Activated T-helper 1 cell treated with anti-CD3 and anti-CD28 coated beads, Interleukin-12 subunit alpha, Interleukin-12 subunit beta, Interleukin-2, Interleukin-4 antibody, amounts not matched to agents 30 ng/mL and 10 ng/mL and 1 ng/mL, durations not matched to agents 14 hours and 24 hours and 36 hours (primary cell): ENCODE data around the gene RHOT1. TPM values are rescaled to one million over a fixed set of nuclear protein-coding genes. Genes with fewer than 3 reads are reported as not detected.

Experiments used
- DNase-seq: peaks from one replicate; pipeline ENCODE4 v3.0.0; 2021; ENCODE audit warnings: low spot score
- H3K27ac Mint-ChIP-seq: one replicate; pipeline ENCODE4 v1.8.0; 2021; ENCODE audit warnings: mild to moderate bottlenecking, mixed read lengths
- H3K27me3 Mint-ChIP-seq: one replicate; pipeline ENCODE4 v1.8.0; 2022; ENCODE audit warnings: mild to moderate bottlenecking, moderate library complexity, mixed read lengths; ENCODE audit not compliant: insufficient read depth
- H3K36me3 Mint-ChIP-seq: one replicate; pipeline ENCODE4 v1.8.0; 2021; ENCODE audit warnings: low read depth, mixed read lengths
- H3K4me1 Mint-ChIP-seq: one replicate; pipeline ENCODE4 v1.8.0; 2021; ENCODE audit warnings: low read depth, mixed read lengths
- H3K4me3 Mint-ChIP-seq: one replicate; pipeline ENCODE4 v1.8.0; 2021; ENCODE audit warnings: mild to moderate bottlenecking, moderate library complexity, mixed read lengths
- H3K9me3 Mint-ChIP-seq: one replicate; pipeline ENCODE4 v1.8.0; 2021; ENCODE audit warnings: mixed read lengths
- intact Hi-C: fragments of 100-400 bp; cut with micrococcal nuclease; formaldehyde crosslinking; loops from one replicate; pipeline ENCODE4 v1.15.1; 2024
- total RNA-seq: library from RNA; stranded (reverse); gene quantifications from 2 replicates; pipeline ENCODE4 v1.2.3, GENCODE V29; 2022

RHOT1 gene
- total RNA-seq, 1 donor from 2014 or later = 25.9 TPM

DNA sequence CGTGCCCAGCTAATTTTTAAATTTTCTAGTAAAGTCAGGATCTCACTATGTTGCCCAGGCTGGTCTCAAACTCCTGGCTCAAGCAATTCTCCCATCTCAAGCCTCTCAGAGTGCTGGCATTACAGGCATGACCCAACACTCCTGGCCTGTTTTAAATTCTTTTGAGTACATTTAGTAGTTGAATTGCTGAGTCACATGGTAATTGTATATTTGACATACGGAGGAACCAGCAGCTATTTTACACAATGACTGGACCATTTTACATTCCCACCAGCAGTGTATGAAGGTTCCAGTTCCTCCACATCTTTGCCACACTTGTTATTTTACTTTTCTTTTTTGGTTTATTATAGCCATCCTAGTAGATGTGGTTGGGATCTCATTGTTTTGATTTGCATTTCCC is 43.6 kb downstream of the RHOT1 start:
- no peak overlapping the region for H3K27ac Mint-ChIP-seq
- peaks cover 13% of the 10 kb centered on the region for H3K36me3 Mint-ChIP-seq
- H3K4me3 Mint-ChIP-seq = no peak overlapping the region
- H3K27me3 Mint-ChIP-seq = no peaks in the 10 kb centered on the region
- intact Hi-C loops = no loop called here
- no peaks in the 10 kb centered on the region for H3K9me3 Mint-ChIP-seq
- H3K4me1 Mint-ChIP-seq = no peaks in the 10 kb centered on the region
- DNase-seq = no peak

DNA sequence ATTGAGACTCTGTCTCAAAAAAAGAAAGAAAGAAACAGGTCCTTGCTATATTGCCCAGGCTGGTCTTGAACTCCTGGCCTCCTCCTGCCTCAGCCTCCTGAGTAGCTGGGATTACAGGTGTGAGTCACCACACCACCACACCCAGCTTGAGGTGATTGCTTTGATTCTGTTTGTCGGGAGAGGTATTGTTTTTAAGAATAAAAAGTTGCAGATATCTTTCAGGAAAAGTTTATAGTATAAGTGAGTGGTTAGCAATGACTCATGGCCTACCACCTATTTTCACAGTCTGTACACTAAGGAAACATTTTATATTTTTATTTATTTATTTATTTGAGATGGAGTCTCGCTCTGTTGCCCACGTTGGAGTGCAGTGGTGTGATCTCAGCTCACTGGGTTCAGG is 45.0 kb downstream of the RHOT1 start:
- intact Hi-C loops = no loop called here
- Mint-ChIP-seq H3K9me3 (no peaks in the 10 kb centered on the region), H3K4me3 (no peak overlapping the region)

DNA sequence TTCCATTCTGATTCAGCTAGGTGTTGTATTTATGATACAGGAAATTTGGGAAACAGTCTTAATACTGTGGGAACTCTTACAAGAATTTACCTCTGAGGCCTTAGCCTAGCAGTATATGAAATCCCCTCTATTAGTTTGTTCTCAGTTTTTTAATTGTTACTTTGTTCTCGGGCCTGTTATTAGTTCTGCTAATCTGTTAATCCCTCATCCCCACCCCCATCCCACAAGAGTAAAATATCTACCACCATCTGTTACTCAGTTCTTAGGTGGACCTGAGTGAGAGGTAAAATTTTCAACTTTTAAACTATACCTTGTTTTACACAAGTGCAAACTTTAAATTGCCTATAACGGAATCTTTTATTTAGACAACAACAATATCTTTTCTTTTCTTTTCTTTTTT is 47.0 kb downstream of the RHOT1 start:
- no peak overlapping the region for H3K27ac Mint-ChIP-seq
- peaks cover 11% of the 10 kb centered on the region for H3K36me3 Mint-ChIP-seq
- intact Hi-C loops = no loop called here
- no peaks in the 10 kb centered on the region for H3K27me3 Mint-ChIP-seq
- no peaks in the 10 kb centered on the region for H3K9me3 Mint-ChIP-seq
- DNase-seq = no peak
- H3K4me3 Mint-ChIP-seq = no peak overlapping the region
- H3K4me1 Mint-ChIP-seq = no peaks in the 10 kb centered on the region

More for the DNA sequence above, 45.0 kb downstream of the RHOT1 start:
- no peaks in the 10 kb centered on the region for H3K4me1 Mint-ChIP-seq
- DNase-seq = no peak
- no peaks in the 10 kb centered on the region for H3K27me3 Mint-ChIP-seq
- no peak overlapping the region for H3K27ac Mint-ChIP-seq
- peaks cover 7% of the 10 kb centered on the region for H3K36me3 Mint-ChIP-seq

DNA sequence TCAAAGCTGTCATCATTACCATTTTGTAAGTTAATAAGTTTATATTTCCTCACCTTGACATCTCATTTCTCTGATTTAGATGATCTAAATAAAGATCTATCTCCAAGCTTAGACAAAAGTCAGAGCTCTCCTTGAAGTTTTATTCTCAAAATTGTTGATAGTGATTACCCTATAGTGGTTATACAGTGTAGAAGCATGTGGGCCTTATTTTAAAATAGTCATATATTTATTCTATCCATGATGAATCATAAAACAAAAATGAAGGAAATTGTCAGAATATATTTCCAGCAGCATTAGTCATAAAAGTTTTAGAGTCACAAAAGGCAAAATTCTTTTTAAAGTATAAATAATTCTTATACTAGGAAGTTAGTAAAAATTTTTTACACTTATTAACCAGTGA is 49.0 kb downstream of the RHOT1 start:
- intact Hi-C loops = no loop called here
- no peaks in the 10 kb centered on the region for H3K9me3 Mint-ChIP-seq
- no peak overlapping the region for H3K4me3 Mint-ChIP-seq

DNA sequence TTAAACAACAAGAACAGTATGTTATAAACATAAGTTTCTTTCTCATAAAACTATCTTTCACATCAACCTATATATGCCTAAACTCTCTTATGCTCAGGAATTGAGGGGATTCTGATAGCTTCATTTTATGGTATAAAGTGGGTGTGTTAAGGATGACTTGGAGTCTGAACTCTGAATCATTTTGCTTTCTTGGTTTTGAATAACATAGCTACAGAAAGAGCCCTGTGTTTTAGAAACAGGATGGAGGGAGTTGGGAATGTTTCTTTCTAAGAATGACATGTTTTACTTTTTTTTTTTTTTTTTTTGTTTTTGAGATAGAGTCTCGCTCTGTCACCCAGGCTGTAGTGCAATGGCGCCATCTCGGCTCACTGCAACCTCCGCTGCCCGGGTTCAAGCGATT is 50.1 kb downstream of the RHOT1 start:
- intact Hi-C loops = no loop called here
- H3K4me3 Mint-ChIP-seq = no peak overlapping the region
- peaks cover 19% of the 10 kb centered on the region for H3K36me3 Mint-ChIP-seq
- H3K27ac Mint-ChIP-seq = no peak overlapping the region
- DNase-seq = no peak
- no peaks in the 10 kb centered on the region for H3K27me3 Mint-ChIP-seq
- no peaks in the 10 kb centered on the region for H3K4me1 Mint-ChIP-seq
- no peaks in the 10 kb centered on the region for H3K9me3 Mint-ChIP-seq

More for the DNA sequence above, 49.0 kb downstream of the RHOT1 start:
- no peaks in the 10 kb centered on the region for H3K4me1 Mint-ChIP-seq
- H3K27me3 Mint-ChIP-seq = no peaks in the 10 kb centered on the region
- no peak for DNase-seq
- no peak overlapping the region for H3K27ac Mint-ChIP-seq
- peaks cover 15% of the 10 kb centered on the region for H3K36me3 Mint-ChIP-seq

DNA sequence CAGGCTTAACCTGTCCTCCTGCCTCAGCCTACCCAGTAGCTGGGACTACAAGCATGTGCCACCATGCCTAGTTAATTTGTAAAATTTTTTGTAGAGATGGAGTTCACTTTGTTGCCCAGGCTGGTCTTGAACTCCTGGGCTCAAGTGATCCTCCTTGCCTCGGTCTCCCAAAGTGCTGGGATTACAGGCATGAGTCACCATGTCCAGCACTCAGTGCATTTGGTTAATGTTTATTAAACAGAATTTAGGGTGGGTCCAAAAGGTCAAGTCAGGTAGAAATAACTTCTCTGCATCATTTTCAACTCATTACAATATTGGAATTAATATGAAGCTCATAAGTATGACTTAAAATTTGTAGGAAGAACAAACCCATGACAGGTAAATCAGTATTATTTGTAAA is 55.7 kb downstream of the RHOT1 start:
- no peak overlapping the region for H3K27ac Mint-ChIP-seq
- no peaks in the 10 kb centered on the region for H3K27me3 Mint-ChIP-seq
- peaks cover 26% of the 10 kb centered on the region for H3K36me3 Mint-ChIP-seq
- intact Hi-C loops = no loop called here
- H3K4me1 Mint-ChIP-seq = no peaks in the 10 kb centered on the region
- no peak overlapping the region for H3K4me3 Mint-ChIP-seq
- DNase-seq = no peak
- no peaks in the 10 kb centered on the region for H3K9me3 Mint-ChIP-seq

DNA sequence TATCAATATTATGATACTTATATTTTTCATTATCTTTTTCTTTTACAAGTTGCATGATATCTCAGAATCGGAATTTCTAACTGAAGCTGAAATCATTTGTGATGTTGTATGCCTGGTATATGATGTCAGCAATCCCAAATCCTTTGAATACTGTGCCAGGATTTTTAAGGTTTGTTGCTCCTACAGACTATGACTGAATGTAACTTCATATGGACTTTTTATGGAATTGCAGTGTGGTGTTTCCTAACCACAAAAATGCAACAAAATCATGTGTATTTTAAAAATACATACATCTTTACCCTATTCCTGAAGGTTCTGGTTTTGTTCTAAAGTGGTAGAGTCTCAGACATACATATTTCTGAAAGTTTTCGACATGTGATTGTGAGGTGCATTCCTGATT is 64.6 kb downstream of the RHOT1 start:
- Mint-ChIP-seq H3K36me3 (peaks cover 28% of the 10 kb centered on the region), H3K4me1 (no peaks in the 10 kb centered on the region), H3K27me3 (no peaks in the 10 kb centered on the region), H3K27ac (no peak overlapping the region), H3K4me3 (no peak overlapping the region), H3K9me3 (no peaks in the 10 kb centered on the region)
- intact Hi-C loops = loop anchor here (10.0 kb wide), 1 partner anchor 58 kb away; the partner anchor contains the start of gene RHBDL3
- DNase-seq = no peak

DNA sequence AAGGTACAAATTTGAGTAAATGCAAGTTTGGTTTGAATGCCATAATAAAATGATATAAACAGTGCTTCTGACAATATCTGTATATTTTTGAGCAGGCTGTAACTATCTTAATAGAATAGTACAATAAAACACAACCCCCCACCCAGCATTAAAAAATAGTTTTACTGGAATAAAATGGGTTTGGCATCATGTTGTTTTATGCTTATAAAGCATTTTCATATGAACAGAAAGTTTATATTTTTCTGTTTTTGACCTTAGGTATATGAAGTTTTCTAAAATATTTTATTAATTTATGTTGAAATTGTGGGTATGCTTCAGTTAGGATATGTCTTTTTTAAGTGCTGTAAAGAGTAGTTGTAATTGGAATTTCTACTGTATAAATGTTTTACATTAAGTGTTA is 66.1 kb downstream of the RHOT1 start:
- no peaks in the 10 kb centered on the region for H3K4me1 Mint-ChIP-seq
- H3K36me3 Mint-ChIP-seq = peaks cover 34% of the 10 kb centered on the region
- DNase-seq = no peak
- H3K9me3 Mint-ChIP-seq = no peaks in the 10 kb centered on the region
- H3K4me3 Mint-ChIP-seq = no peak overlapping the region
- H3K27me3 Mint-ChIP-seq = no peaks in the 10 kb centered on the region
- intact Hi-C loops = loop anchor here (10.0 kb wide), 1 partner anchor 56 kb away; the partner anchor contains the start of gene RHBDL3
- H3K27ac Mint-ChIP-seq = no peak overlapping the region

DNA sequence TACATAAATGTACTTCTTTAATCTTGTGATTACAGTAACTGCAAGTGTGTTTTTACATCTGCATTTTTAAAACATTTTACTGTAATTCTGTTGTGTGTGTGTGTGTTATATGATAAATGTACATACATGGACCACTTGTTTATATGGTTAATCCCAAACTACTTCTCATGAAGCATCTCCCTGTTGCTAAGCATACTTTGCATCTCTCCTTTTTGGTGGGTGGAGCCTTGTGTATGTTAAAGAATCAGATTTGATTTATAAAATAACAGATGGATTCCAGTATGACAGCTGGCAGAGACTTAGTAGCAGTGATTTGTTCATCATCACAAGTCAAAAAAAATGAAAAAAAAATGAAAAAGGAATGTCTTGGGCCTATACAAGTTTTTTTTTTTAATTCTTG is 67.3 kb downstream of the RHOT1 start:
- no peak for DNase-seq
- Mint-ChIP-seq H3K36me3 (peaks cover 37% of the 10 kb centered on the region), H3K27me3 (no peaks in the 10 kb centered on the region), H3K4me1 (no peaks in the 10 kb centered on the region), H3K27ac (no peak overlapping the region), H3K9me3 (no peaks in the 10 kb centered on the region), H3K4me3 (no peak overlapping the region)
- intact Hi-C loops = loop anchor here (10.0 kb wide), 1 partner anchor 55 kb away; the partner anchor contains the start of gene RHBDL3

DNA sequence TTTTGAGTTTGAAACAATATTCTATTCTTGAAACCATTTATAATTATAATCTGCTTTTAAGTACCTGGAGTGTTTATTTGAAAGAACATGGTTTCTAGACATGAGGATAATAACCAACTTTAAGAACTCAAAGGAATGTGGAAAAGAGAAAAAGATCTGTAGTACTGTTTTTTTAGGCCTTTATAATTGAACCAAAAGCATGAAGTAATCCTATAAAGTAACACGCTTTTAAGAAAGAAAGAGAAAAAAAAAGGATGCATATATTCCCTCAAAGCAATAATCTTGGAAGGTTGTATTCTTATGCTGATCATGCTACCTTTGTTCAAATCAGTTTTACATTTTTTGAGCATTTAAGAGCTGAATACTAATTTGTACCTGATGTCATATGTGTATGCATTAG is 69.4 kb downstream of the RHOT1 start:
- H3K27ac Mint-ChIP-seq = no peak overlapping the region
- peaks cover 34% of the 10 kb centered on the region for H3K36me3 Mint-ChIP-seq
- intact Hi-C loops = no loop called here
- no peak for DNase-seq
- H3K27me3 Mint-ChIP-seq = peaks cover 2% of the 10 kb centered on the region
- no peaks in the 10 kb centered on the region for H3K4me1 Mint-ChIP-seq
- no peak overlapping the region for H3K4me3 Mint-ChIP-seq
- H3K9me3 Mint-ChIP-seq = no peaks in the 10 kb centered on the region

DNA sequence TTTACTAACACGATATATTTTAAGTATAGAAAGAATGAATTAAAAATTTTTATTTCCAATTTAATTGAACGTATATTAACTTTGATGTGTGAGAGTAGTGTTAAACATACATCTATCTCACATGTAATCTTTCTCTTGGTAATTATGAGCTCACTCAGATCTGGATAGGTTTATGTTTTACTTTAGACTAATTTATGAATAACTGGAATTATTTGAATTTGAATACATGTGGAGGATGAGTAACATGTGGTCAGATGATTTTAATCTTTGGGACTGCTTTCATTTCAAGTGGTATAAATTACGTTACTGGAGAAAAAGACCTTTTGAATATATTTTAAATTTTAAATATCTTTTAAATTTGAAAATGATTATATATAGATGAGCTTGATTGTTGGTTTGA is 73.4 kb downstream of the RHOT1 start:
- intact Hi-C loops = no loop called here
- Mint-ChIP-seq H3K27ac (no peak overlapping the region), H3K4me1 (peaks cover 14% of the 10 kb centered on the region), H3K27me3 (peaks cover 2% of the 10 kb centered on the region), H3K36me3 (peaks cover 17% of the 10 kb centered on the region), H3K4me3 (no peak overlapping the region), H3K9me3 (no peaks in the 10 kb centered on the region)
- DNase-seq = no peak

DNA sequence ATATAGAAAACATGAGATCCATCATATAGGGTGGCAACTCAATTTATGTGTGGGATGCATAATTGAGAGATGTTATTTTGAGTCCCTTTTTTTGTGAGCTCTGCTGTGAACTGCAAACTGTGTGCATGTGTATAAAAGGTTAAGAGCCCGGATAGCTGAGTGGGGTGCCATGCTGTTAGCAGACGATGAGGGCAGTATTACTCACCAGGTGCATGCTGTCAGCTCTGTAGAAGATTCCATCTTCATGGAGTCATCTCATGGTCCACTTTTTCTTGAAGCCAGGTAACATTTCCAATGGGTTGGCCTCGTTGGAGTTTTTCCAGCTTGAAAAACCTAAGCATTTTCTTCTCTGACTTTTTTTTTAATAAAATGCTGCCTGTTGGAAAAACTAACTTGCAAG is 80.3 kb downstream of the RHOT1 start:
- no peak for DNase-seq
- H3K4me3 Mint-ChIP-seq = no peak overlapping the region
- peaks cover 10% of the 10 kb centered on the region for H3K36me3 Mint-ChIP-seq
- no peak overlapping the region for H3K27ac Mint-ChIP-seq
- H3K4me1 Mint-ChIP-seq = peaks cover 19% of the 10 kb centered on the region
- intact Hi-C loops = loop anchor here (5.0 kb wide), 1 partner anchor 300 kb away; no protein-coding TSS in a partner anchor
- H3K27me3 Mint-ChIP-seq = no peaks in the 10 kb centered on the region
- H3K9me3 Mint-ChIP-seq = no peaks in the 10 kb centered on the region

DNA sequence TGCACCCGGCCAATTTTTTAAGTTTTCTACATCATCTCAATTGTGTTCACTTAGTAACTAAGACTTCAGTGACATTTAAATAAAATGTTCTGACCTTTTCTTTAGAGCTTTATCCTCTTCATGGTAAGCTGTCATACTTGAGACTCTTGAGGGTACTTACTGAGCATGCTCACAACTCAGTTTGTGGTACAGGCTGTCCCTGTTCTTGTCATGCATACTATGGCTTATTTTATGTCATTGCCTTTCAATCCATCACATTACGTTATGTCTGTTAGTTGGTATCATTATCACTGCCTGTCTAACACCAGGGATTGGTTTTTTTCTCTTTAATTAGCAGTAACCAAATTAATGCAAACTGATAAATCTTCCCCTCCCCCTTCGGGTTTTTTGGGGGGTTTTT is 81.4 kb downstream of the RHOT1 start:
- peaks cover 8% of the 10 kb centered on the region for H3K36me3 Mint-ChIP-seq

DNA sequence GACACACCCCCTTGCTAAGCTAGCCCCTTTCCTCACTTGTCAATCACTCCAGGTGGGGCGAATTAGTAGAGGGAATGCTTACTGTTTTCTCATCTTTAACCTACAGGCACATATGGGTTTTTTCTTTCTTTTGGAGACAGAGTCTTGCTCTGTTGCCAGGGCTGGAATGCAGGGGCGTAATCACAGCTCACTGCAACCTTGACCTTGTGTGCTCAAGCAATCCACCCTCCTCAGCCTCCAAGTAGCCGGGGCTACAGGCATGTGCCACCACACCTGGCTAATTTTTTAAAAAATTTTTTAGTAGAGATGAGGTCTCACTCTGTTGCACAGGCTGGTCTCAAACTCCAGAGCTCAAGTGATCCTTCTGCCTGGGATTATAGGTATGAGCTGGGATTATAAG is 84.6 kb downstream of the RHOT1 start:
- H3K9me3 Mint-ChIP-seq = no peaks in the 10 kb centered on the region
- no peaks in the 10 kb centered on the region for H3K27me3 Mint-ChIP-seq
- intact Hi-C loops = no loop called here
- H3K4me3 Mint-ChIP-seq = no peak overlapping the region
- no peak for DNase-seq
- peaks cover 11% of the 10 kb centered on the region for H3K36me3 Mint-ChIP-seq
- no peak overlapping the region for H3K27ac Mint-ChIP-seq
- H3K4me1 Mint-ChIP-seq = peaks cover 6% of the 10 kb centered on the region

More for the DNA sequence above, 81.4 kb downstream of the RHOT1 start:
- Mint-ChIP-seq H3K4me3 (no peak overlapping the region), H3K4me1 (peaks cover 14% of the 10 kb centered on the region), H3K27ac (no peak overlapping the region), H3K9me3 (no peaks in the 10 kb centered on the region), H3K27me3 (no peaks in the 10 kb centered on the region)
- intact Hi-C loops = loop anchor here (5.0 kb wide), 1 partner anchor 299 kb away; no protein-coding TSS in a partner anchor
- no peak for DNase-seq
